Astrocyte (in vitro differentiated cells and primary cell): ENCODE results near the gene ICA1.

Source experiments
- CTCF ChIP-seq: IDR thresholded peaks from 2 replicates; pipeline ENCODE4 v1.5.1; 2011; ENCODE audit warnings: low read depth, mild to moderate bottlenecking, inconsistent platforms, low read length, moderate library complexity; ENCODE audit not compliant: insufficient read depth
- EZH2 ChIP-seq: IDR thresholded peaks from 2 replicates; pipeline ENCODE4 v1.6.1; 2012; ENCODE audit warnings: mild to moderate bottlenecking, low read length, inconsistent platforms; ENCODE audit not compliant: insufficient read depth

DNA sequence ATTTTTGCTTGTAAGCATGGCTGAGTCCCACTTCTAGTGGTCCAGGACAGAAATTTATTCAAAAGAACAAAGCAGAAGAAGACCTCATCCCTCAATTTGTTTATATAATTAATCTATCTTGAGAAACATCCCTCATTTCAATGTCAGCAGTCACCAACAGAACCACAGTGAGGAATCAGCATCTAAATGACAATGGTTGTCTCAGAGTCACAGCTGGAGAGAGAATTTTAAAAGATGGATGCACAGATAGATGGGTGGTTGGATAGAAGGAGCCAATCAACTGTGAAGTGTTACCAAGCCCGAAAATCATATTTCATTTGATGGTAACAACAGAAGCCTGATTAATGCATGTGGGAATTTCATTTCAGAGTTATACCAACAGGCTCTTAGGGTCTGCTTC lies 55.0 kb downstream of the ICA1 start:
- no peak for TF ChIP-seq CTCF
- TF ChIP-seq EZH2, result no peak
